Peyer's patch (tissue), 4 donors: ENCODE data around the gene ASTN1. TPM values are rescaled to one million over a fixed set of nuclear protein-coding genes. Genes with fewer than 3 reads are reported as not detected.

Experiments
- DNase-seq, 3 donors: peaks; one replicate each; pipeline ENCODE4 v3.0.0-alpha.2; 2017 to 2019
- H3K27ac ChIP-seq, 4 donors: fragments of 200-600 bp; sonication (generic); one replicate each; pipeline ENCODE4 v1.5.1; 2016 to 2019
- H3K27me3 ChIP-seq, 2 donors: fragments of 200-600 bp; sonication (generic); one replicate each; pipeline ENCODE4 v1.5.1; 2019
- H3K36me3 ChIP-seq, 3 donors: fragments of 200-600 bp; sonication (generic); one replicate each; pipeline ENCODE4 v1.5.1; 2016 to 2019
- H3K4me1 ChIP-seq, 4 donors: fragments of 200-600 bp; sonication (generic); one replicate each; pipeline ENCODE4 v1.5.1; 2016 to 2019
- H3K4me3 ChIP-seq, 4 donors: fragments of 200-600 bp; sonication (generic); 1 replicate in 3 of 4; 2 replicates in 1 of 4; pipeline ENCODE4 v1.5.1; 2016 to 2019; ENCODE audit warnings: mild to moderate bottlenecking in 1 of 4
- H3K9me3 ChIP-seq, 4 donors: fragments of 200-600 bp; sonication (generic); one replicate each; pipeline ENCODE4 v1.5.1; 2016 to 2019; ENCODE audit warnings: mild to moderate bottlenecking in 1 of 4
- POLR2A ChIP-seq, 2 donors: fragments of 450-650 bp; IDR thresholded peaks; one replicate each; pipeline ENCODE4 v1.5.1; 2017; ENCODE audit warnings: antibody characterized with exemption in 2 of 2, mild to moderate bottlenecking in 2 of 2, moderate library complexity in 2 of 2
- total RNA-seq, 4 donors: library from RNA; depleted of rRNA; stranded (reverse); fragments of >200 nt; gene quantifications; one replicate each; pipeline ENCODE4 v1.1.0, GENCODE V29; 2016
- TF ChIP-seq, protein P1 (sequence below), 6 experiments: fragments of 450-650 bp in 4 of 6; fragments of 200-600 bp in 2 of 6; sonication (generic) in 1 of 6; IDR thresholded peaks; one replicate each; pipeline ENCODE4 v1.5.1; 2017 to 2019; ENCODE audit warnings: antibody characterized with exemption in 6 of 6, mild to moderate bottlenecking in 3 of 6, moderate library complexity in 1 of 6

The ASTN1 gene
- total RNA-seq, 4 donors from 2014 or later = 0.28 TPM; not detected in 3

DNA sequence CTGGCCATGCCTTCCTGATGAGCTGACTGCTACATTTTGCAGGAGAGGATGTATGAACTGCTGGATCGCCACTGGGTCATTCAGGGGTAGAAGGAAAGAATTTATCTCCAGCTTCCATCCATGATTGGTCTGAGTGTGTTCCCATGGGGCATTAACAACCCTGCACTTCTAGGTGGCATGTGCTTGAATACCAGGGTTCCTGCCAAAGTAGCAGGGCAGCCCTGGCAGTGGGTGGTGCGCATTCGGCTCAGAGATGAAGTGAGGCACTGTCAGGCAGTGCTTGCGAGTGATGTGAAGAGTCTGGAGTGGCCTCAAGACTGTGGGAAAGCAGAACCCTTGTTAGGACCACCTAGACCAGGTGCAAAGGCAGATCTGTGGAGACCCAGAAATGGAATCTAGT, 294.9 kb downstream of the ASTN1 start:
- Histone ChIP-seq H3K27me3 (no peaks in the 10 kb centered on the region), H3K4me1 (no peaks in the 10 kb centered on the region), H3K36me3 (no peaks in the 10 kb centered on the region), H3K9me3 (no peaks in the 10 kb centered on the region), H3K4me3 (no peak overlapping the region), H3K27ac (no peak overlapping the region)
- no peak for DNase-seq
- TF ChIP-seq, protein P1, sequence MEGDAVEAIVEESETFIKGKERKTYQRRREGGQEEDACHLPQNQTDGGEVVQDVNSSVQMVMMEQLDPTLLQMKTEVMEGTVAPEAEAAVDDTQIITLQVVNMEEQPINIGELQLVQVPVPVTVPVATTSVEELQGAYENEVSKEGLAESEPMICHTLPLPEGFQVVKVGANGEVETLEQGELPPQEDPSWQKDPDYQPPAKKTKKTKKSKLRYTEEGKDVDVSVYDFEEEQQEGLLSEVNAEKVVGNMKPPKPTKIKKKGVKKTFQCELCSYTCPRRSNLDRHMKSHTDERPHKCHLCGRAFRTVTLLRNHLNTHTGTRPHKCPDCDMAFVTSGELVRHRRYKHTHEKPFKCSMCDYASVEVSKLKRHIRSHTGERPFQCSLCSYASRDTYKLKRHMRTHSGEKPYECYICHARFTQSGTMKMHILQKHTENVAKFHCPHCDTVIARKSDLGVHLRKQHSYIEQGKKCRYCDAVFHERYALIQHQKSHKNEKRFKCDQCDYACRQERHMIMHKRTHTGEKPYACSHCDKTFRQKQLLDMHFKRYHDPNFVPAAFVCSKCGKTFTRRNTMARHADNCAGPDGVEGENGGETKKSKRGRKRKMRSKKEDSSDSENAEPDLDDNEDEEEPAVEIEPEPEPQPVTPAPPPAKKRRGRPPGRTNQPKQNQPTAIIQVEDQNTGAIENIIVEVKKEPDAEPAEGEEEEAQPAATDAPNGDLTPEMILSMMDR (IDR thresholded peaks at IDR 0.05) = no peak
- no peak for TF ChIP-seq POLR2A (IDR thresholded peaks at IDR 0.05)

DNA sequence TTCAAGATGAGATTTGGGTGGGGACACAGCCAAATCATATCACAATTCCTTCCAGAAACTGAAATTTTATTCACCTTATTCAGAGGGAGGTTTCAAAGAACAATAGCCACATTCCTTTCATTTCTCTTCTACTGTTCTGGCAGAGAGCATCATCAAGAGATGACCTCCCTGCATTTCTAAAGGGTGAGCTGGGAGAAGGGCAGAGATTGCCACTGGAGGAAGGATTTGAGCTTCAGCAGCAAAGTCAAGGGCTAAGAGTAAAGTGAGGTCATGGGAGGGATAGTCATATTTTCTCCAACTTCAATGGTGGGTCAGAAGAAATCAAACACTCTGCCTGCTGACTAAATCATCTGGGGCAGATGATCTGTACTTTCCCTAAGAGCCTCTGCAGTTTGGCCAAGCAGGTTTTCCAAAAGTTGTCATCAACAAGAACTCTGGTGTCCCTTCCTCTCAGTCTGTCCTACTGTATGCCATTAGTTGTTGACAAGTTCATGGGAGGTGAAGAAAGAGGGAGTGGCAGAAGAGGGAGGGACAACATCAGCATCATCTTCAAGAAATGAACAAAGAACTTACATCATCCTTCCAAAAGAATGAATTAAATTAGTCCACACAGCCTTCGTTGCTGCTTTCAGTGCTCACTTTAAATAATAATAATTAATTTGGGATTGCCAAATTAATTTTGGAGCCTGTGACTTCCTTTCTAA, 298.3 kb downstream of the ASTN1 start:
- Histone ChIP-seq H3K27me3 (no peaks in the 10 kb centered on the region), H3K4me1 (no peaks in the 10 kb centered on the region), H3K9me3 (no peaks in the 10 kb centered on the region), H3K27ac (no peak overlapping the region), H3K36me3 (no peaks in the 10 kb centered on the region), H3K4me3 (no peak overlapping the region)
- no peak for DNase-seq
- TF ChIP-seq, protein P1 (IDR thresholded peaks at IDR 0.05) = no peak
- TF ChIP-seq POLR2A (IDR thresholded peaks at IDR 0.05) = no peak

DNA sequence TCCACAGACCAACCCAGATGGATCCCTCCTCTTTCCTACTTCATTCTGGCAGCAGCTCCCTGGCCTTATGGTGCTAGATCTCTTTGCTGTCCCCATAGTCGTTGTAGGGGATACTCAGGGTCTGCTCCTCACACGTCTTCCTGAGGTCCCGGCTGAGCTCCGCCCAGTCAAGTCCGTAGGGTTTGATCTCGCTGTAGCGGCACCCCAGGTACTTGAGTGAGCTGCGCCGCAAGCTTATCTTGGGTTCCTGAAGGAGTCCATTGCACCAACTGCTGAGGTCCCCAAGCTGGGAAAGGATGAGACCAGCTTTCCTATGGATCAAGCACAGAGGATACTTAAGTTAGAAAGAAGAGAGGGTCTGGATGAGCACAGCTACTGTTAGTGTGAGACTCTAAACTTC, 300.3 kb downstream of the ASTN1 start:
- no peak overlapping the region for H3K4me3 ChIP-seq
- no peaks in the 10 kb centered on the region for H3K36me3 ChIP-seq
- H3K27me3 ChIP-seq = no peaks in the 10 kb centered on the region
- no peak for TF ChIP-seq POLR2A (IDR thresholded peaks at IDR 0.05)
- TF ChIP-seq, protein P1 (IDR thresholded peaks at IDR 0.05) = no peak
- DNase-seq = no peak
- H3K27ac ChIP-seq = no peak overlapping the region
- no peaks in the 10 kb centered on the region for H3K4me1 ChIP-seq
- H3K9me3 ChIP-seq = no peaks in the 10 kb centered on the region

DNA sequence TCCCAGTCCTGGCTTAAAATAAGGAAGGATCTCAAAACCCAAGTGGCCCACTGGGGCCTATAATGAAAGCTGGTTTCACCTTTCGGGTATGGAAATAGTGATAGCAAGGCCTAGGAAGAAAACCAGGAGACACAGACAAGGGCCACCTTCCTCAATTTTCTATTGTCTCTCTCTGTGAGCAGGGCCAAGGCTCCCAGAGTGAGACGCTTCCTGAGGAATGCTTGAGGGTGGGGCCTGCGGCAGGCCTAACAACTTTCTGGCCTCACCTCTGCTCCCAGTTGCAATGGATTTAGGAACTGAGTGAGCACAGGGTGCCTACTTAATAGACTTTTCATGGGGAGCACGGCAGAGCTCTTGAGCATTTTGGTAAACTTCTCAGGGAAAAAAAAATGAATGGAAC, 300.9 kb downstream of the ASTN1 start:
- TF ChIP-seq, protein P1 (IDR thresholded peaks at IDR 0.05) = no peak
- TF ChIP-seq POLR2A (IDR thresholded peaks at IDR 0.05) = no peak
- Histone ChIP-seq H3K27me3 (no peaks in the 10 kb centered on the region), H3K36me3 (no peaks in the 10 kb centered on the region), H3K27ac (no peak overlapping the region), H3K4me1 (no peaks in the 10 kb centered on the region), H3K9me3 (no peaks in the 10 kb centered on the region), H3K4me3 (no peak overlapping the region)
- no peak for DNase-seq

- Histone ChIP-seq H3K27ac (no peak overlapping the region), H3K4me1 (no peaks in the 10 kb centered on the region), H3K9me3 (no peaks in the 10 kb centered on the region), H3K4me3 (no peak overlapping the region), H3K27me3 (no peaks in the 10 kb centered on the region), H3K36me3 (no peaks in the 10 kb centered on the region)
- no peak for DNase-seq
- no peak for TF ChIP-seq POLR2A (IDR thresholded peaks at IDR 0.05)
- TF ChIP-seq, protein P1 (IDR thresholded peaks at IDR 0.05) = no peak
These were observed 306.0 kb downstream of the ASTN1 start for GRCh38 chr1:176858433-176858916.
